Jurkat, Clone E6-1 (cell line): ENCODE data around the gene CCDC169.

ENCODE experiments used
- DNase-seq: peaks from one replicate; pipeline ENCODE4 v3.0.0-alpha.2; 2011; ENCODE audit warnings: low read depth, low spot score
- H3K4me3 ChIP-seq: 2 replicates; pipeline ENCODE4 v1.5.1; 2011; ENCODE audit warnings: mild to moderate bottlenecking, low read length, control low read depth, moderate library complexity

Gene CCDC169

DNA sequence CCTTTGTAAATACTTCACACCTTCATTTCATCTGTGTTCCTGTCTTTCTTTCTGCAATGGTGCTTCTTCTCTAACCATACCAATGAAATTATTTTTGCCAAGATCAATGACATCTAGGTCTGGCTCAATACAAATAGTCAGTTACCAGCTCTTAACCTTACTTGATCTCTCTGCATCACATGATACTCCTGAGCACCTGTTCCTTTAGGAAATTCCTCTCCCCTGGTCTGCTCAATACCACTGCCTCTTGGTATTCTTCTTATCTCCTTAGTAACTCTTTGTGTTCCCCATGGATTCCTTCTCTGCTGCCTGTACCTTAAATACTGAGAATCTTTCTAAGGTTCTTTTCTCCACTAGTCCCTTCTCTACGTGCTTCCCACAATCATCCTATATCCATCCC, 109.2 kb downstream of the CCDC169 start:
- DNase-seq: no peak
- H3K4me3 ChIP-seq: no peak overlapping the region

DNA sequence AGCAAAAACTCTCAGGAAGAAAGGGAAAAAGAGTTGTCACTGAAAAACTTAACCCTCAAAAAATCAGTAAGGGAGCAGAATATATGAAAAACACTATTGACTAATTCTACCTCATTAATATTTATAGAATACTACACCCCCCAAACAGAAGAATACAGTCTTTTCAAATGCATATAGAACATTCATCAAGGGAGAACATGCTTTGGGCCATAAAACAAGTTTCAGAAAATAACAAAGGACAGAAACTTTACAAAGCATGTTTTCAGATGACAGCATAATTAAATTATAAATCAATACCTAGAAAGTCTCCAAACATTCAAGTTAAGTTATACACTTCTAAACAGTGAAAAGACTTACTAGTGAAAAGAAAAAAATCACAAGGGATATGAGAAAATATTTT, 113.7 kb downstream of the CCDC169 start:
- no peak overlapping the region for H3K4me3 ChIP-seq
- DNase-seq: no peak
